Osteocyte (in vitro differentiated cells): ENCODE measurements around the gene PRPF31. TPM values are rescaled to one million over a fixed set of nuclear protein-coding genes. Genes with fewer than 3 reads are reported as not detected.
"Not testable (repeated sequence)": the region's sequence is repeated elsewhere in the genome, so short reads cannot be mapped to it uniquely, and the experiment has no call there.

ENCODE experiments used
- DNase-seq: peaks from one replicate; pipeline ENCODE4 v3.0.0; 2021; ENCODE audit warnings: mixed read lengths; ENCODE audit not compliant: unreplicated experiment; ENCODE audit errors: extremely low spot score
- H3K27ac Mint-ChIP-seq: one replicate; pipeline ENCODE4 v1.8.0; 2021; ENCODE audit warnings: mild to moderate bottlenecking, mixed read lengths; ENCODE audit not compliant: unreplicated experiment
- H3K27me3 Mint-ChIP-seq: one replicate; pipeline ENCODE4 v1.8.0; 2021; ENCODE audit warnings: mixed read lengths; ENCODE audit not compliant: unreplicated experiment
- H3K36me3 Mint-ChIP-seq: one replicate; pipeline ENCODE4 v1.8.0; 2021; ENCODE audit warnings: mixed read lengths; ENCODE audit not compliant: unreplicated experiment
- H3K4me1 Mint-ChIP-seq: one replicate; pipeline ENCODE4 v1.8.0; 2021; ENCODE audit warnings: mixed read lengths; ENCODE audit not compliant: unreplicated experiment
- H3K4me3 Mint-ChIP-seq: one replicate; pipeline ENCODE4 v1.8.0; 2021; ENCODE audit warnings: mild to moderate bottlenecking, moderate library complexity, mixed read lengths; ENCODE audit not compliant: unreplicated experiment
- H3K9me3 Mint-ChIP-seq: one replicate; pipeline ENCODE4 v1.8.0; 2021; ENCODE audit warnings: mixed read lengths; ENCODE audit not compliant: unreplicated experiment
- total RNA-seq: library from RNA; stranded (reverse); gene quantifications from 2 replicates; pipeline ENCODE4 v1.2.1, GENCODE V29; 2021
- TF ChIP-seq, protein P1 (sequence below): fragments of 200-600 bp; sonication (generic); IDR thresholded peaks from 2 replicates; pipeline ENCODE4 v1.5.0; 2021; ENCODE audit warnings: antibody characterized with exemption, mild to moderate bottlenecking, moderate library complexity

Gene PRPF31
- total RNA-seq, 1 donor from 2014 or later: 68.4 TPM

GRCh38 chr19:54077334-54077733 is 38.2 kb upstream of the PRPF31 start:
- Mint-ChIP-seq H3K4me3 (no peak overlapping the region), H3K27me3 (no peaks in the 10 kb centered on the region), H3K9me3 (peaks cover 5% of the 10 kb centered on the region), H3K4me1 (no peaks in the 10 kb centered on the region), H3K27ac (no peak overlapping the region), H3K36me3 (no peaks in the 10 kb centered on the region)
- TF ChIP-seq, protein P1, sequence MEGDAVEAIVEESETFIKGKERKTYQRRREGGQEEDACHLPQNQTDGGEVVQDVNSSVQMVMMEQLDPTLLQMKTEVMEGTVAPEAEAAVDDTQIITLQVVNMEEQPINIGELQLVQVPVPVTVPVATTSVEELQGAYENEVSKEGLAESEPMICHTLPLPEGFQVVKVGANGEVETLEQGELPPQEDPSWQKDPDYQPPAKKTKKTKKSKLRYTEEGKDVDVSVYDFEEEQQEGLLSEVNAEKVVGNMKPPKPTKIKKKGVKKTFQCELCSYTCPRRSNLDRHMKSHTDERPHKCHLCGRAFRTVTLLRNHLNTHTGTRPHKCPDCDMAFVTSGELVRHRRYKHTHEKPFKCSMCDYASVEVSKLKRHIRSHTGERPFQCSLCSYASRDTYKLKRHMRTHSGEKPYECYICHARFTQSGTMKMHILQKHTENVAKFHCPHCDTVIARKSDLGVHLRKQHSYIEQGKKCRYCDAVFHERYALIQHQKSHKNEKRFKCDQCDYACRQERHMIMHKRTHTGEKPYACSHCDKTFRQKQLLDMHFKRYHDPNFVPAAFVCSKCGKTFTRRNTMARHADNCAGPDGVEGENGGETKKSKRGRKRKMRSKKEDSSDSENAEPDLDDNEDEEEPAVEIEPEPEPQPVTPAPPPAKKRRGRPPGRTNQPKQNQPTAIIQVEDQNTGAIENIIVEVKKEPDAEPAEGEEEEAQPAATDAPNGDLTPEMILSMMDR: no peak
- DNase-seq: no peak

DNA sequence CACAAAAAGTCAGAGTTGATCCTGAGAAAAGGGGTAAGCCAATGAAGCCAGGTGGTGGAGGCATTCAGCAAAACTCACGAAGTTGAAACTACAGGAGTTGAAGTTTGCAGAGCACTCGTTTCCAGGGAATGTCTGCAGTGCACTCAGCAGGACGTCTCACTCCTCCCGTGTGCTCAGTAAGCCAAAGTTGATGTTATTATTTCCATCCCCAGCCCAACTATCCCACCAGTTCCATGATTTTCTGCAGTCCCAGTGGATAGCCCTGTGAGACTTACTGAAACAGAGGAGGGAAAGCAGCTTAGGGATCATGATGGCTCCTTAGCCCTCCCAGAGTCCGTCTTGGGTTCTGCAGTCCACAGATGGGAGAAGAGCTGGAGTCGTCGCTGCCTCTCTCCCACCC is 34.5 kb upstream of the PRPF31 start, which contains the start of gene TARM1:
Gene TARM1, minus strand, starts transcription at position 334 of the 400 bp plus-strand sequence. Its CDS starts 25 bp downstream, at position 309.
- Mint-ChIP-seq H3K36me3 (no peaks in the 10 kb centered on the region), H3K4me1 (no peaks in the 10 kb centered on the region), H3K9me3 (peaks cover 2% of the 10 kb centered on the region), H3K27ac (no peak within 1 kb of the TSS), H3K4me3 (no peak within 1 kb of the TSS), H3K27me3 (no peaks in the 10 kb centered on the region)
- TF ChIP-seq, protein P1: no peak
- DNase-seq: no peak

DNA sequence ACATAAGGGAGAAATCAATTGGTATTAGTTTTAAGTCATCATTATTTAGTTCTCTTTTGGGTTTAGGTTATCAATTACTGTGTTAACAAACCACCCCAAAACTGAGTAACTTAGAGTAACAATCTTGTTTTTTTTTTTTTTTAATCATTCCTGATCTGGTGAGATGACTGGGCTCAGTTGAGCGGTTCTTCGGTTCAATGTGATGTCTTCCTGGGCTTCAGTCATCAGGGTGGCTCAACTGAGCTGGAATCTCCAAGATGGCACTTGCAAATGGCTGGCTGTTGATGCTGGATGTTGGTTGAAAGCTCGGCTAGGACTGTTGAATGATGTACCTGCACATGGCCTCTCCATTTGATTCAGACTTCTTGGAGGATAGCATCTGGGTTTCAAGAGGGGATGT is 31.1 kb upstream of the PRPF31 start:
- TF ChIP-seq, protein P1: no peak
- H3K9me3 Mint-ChIP-seq: no peaks in the 10 kb centered on the region
- DNase-seq: no peak
- no peaks in the 10 kb centered on the region for H3K27me3 Mint-ChIP-seq
- H3K4me3 Mint-ChIP-seq: no peak overlapping the region
- no peaks in the 10 kb centered on the region for H3K4me1 Mint-ChIP-seq
- H3K36me3 Mint-ChIP-seq: no peaks in the 10 kb centered on the region
- no peak overlapping the region for H3K27ac Mint-ChIP-seq

DNA sequence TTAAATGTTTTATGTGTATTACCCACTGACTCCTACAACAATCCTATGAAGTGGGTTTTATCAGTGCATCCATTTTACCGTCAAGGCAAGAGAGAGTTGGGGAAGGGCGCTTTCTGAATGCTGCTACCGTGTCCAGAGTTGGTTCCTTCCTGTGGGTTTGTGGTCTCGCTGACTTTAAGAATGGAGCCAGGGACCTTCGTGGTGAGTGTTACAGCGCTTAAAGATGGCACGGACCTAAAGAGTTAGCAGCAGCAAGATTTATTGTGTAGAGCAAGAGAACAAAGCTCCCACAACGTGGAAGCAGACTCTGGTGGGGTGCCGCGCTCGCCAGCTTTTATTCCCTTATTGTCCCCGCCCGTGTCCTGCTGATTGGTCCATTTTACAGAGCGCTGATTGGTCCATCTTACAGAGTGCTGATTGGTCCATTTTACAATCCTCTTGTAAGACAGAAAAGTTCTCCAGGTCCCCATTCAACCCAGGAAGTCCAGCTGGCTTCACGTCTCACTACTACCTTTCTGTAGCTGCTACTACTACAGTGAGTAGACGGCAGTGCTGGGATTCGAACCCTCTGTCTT is 21.0 kb upstream of the PRPF31 start:
- TF ChIP-seq, protein P1: no peak
- Mint-ChIP-seq H3K4me1 (peaks cover 8% of the 10 kb centered on the region), H3K9me3 (no peaks in the 10 kb centered on the region), H3K27me3 (no peaks in the 10 kb centered on the region), H3K27ac (no peak overlapping the region), H3K4me3 (no peak overlapping the region), H3K36me3 (no peaks in the 10 kb centered on the region)
- no peak for DNase-seq

GRCh38 chr19:54095136-54095858 is 20.3 kb upstream of the PRPF31 start:
- Mint-ChIP-seq H3K4me1 (peaks cover 8% of the 10 kb centered on the region), H3K27ac (no peak overlapping the region), H3K4me3 (no peak overlapping the region), H3K27me3 (no peaks in the 10 kb centered on the region), H3K9me3 (no peaks in the 10 kb centered on the region), H3K36me3 (no peaks in the 10 kb centered on the region)
- DNase-seq: no peak
- TF ChIP-seq, protein P1: no peak

- not testable (repeated sequence) for H3K36me3 Mint-ChIP-seq, H3K27ac Mint-ChIP-seq
- H3K4me3 Mint-ChIP-seq: peak overlapping the region; percentile 73
These were observed 19.5 kb upstream of the PRPF31 start for GRCh38 chr19:54095859-54096616.

More at GRCh38 chr19:54095859-54096616, 19.5 kb upstream of the PRPF31 start:
- not testable (repeated sequence) for H3K4me1 Mint-ChIP-seq, DNase-seq, H3K27me3 Mint-ChIP-seq, H3K9me3 Mint-ChIP-seq
